Measurements from ENCODE around the gene WNK1.

DNA sequence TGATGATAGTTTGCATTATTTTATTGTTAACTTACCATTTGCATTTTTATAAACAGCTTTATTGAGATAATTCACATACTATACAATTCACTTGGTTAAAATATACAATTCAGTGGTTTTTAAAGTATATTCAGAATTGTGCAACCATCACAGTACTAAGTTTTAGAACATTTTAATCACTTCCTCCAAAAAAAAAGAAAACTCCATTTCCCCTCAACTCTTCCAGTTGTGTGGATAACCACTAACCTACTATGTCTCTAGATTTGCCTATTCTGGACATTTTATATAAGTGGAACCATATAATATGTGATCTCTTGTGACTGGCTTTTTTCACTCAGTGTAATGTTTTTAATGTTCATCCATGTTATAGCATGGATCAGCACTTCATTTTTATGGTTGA, 41.3 kb downstream of the WNK1 start:
- TF ChIP-seq POLR2A (IDR thresholded peaks at IDR 0.05; ENCODE audit: low read depth, low read length) (no peak), POLR2AphosphoS5 (IDR thresholded peaks at IDR 0.05; ENCODE audit: low read depth, low read length) (no peak)
